GM12874 (cell line): ENCODE data around the gene AGAP1.

Experiments used
- TF ChIP-seq, protein P1 (sequence below): IDR thresholded peaks from 2 replicates; pipeline ENCODE4 v1.5.1; 2011; ENCODE audit warnings: low read depth, mild to moderate bottlenecking, control low read depth, low read length, moderate library complexity; ENCODE audit not compliant: insufficient read depth

The AGAP1 gene

DNA sequence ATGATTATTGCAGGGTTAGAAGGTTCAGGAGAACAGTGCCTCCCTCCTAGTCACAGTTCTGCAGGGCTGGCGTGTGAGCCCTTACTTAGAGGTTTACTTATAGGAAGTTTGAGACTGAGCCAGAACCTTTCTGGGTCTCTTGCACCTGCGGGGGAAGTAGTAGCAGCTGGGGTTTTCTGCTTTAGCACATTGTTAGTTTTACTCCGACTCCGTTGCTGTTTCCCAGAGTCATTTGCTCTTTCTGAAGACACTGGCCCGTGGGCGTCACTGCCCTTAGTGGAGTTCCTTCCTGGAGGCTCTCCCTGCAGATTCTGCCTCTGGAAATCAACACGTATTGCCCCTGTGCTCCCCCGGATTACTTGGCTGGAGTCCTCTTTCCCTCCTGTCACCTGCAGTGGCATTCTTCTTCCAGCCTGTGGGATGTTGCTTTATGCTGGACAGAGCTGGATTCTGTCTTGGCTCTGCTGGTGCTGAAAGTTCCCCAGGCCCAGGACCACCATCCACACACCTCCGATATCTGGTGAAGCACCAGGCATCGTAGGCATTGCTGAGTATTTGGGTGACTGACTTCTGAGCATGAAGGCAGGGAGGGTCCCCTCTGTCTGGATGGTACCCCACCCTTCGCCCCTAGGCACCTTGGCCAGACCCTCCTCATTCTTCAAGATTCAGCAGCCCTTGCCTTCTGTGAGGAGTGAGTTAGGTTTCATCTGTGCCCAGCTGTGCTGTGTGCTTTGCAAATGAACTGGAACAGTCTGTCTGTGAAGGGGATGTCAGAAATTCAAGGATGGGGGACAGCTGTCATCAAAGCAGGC, 51.7 kb downstream of the AGAP1 start:
- TF ChIP-seq, protein P1, sequence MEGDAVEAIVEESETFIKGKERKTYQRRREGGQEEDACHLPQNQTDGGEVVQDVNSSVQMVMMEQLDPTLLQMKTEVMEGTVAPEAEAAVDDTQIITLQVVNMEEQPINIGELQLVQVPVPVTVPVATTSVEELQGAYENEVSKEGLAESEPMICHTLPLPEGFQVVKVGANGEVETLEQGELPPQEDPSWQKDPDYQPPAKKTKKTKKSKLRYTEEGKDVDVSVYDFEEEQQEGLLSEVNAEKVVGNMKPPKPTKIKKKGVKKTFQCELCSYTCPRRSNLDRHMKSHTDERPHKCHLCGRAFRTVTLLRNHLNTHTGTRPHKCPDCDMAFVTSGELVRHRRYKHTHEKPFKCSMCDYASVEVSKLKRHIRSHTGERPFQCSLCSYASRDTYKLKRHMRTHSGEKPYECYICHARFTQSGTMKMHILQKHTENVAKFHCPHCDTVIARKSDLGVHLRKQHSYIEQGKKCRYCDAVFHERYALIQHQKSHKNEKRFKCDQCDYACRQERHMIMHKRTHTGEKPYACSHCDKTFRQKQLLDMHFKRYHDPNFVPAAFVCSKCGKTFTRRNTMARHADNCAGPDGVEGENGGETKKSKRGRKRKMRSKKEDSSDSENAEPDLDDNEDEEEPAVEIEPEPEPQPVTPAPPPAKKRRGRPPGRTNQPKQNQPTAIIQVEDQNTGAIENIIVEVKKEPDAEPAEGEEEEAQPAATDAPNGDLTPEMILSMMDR, result no peak

DNA sequence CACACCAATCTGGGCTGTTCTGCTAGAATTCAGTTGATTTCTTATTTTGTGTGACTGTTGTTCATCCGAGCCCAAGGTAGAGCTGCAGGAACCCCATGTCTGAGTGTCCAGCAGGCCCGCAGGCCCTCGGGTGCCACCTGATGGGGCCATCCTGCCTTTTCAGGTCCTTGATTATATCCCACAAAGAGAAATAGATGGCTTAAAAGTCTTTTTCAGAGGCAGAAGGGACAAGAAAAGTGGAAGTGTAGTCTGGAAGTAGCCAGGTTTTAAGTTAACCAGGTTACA, 52.2 kb downstream of the AGAP1 start:
- TF ChIP-seq, protein P1, result no peak

DNA sequence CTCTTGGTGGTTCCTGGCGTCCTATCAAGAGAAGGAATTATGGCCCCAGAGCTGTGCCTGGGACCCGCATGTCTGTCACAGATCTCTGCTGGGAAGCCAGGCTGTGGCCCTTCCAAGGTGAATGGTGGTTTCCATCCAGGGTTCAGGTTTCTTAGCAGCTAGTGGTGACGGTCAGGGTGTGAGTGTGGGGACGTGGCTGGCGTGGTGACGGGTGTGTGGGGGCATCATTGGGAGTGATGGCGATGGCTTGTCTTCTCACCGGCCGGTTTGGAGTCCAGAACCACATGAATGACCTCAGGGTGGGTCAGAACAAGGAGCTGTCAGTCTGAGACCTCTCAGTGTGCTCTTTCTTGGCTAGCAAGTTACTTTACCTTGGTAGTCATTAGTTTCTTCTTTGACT, 52.6 kb downstream of the AGAP1 start:
- TF ChIP-seq, protein P1, result no peak

DNA sequence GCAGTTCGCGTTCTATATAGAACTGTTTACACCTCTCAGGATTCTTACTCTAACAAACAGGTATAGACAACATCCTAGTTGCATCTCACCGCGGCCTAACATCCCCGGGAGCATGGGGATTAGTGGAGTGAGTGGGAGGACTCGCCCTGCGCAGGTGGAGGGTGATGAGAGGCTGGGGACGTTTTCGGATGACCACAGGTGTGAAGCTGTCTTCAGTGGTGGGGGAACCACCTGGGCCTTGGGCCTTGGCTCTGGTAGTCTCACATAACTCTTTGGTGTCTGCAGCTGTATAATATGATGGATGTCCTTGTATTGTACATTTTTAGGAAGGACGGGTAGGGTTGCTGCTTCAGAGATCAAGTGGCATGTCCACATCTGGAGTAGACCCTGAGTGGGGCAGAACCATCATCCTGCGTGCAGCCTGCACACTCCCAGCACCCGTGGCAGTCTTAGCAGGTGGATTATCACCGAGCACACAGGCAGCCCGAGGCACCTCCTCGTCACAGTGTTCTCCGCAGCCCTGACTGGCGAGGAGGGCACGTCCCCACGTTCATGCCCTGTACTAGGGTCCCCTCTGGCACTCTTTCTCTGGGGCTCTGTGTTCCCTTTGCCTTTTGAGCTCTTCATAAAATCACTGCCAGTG, 56.0 kb downstream of the AGAP1 start:
- TF ChIP-seq, protein P1, result no peak

DNA sequence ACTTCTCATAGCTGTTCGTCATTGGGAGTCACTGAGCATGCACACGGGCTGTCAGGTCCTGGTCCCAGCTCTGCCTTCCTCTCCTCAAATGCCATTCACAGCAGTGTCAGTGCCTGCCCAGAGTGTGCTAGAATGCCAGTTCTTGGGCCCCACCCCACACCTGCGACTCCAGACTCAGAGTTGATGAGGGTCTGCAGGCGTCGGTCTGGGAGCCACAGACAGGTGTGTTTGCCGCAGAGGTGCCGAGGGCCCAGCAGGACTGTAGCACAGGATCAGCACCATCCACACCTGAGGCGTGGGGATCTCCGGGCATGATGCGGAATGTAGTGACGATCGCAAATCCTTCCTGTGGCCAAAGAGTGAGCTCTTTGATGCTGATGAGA, 56.5 kb downstream of the AGAP1 start:
- TF ChIP-seq, protein P1, result no peak

DNA sequence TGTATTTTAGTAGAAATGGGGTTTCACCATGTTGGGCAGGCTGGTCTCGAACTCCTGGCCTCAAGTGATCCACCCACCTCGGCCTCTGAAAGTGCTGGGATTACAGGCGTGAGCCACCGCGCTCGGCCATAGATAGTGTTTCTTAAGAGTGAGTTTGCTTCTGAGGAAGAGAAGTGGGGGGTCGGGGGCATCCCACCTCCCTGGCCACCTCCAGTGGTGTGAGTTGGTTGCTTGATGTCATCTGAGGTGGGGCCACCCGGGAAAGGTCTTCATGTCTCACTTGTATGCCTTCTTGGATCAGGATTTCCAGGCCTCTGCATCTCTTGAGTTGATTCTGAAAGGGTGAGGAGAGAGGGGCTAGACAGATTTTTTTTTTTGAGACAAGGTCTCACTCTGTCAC, 57.1 kb downstream of the AGAP1 start:
- TF ChIP-seq, protein P1, result no peak

DNA sequence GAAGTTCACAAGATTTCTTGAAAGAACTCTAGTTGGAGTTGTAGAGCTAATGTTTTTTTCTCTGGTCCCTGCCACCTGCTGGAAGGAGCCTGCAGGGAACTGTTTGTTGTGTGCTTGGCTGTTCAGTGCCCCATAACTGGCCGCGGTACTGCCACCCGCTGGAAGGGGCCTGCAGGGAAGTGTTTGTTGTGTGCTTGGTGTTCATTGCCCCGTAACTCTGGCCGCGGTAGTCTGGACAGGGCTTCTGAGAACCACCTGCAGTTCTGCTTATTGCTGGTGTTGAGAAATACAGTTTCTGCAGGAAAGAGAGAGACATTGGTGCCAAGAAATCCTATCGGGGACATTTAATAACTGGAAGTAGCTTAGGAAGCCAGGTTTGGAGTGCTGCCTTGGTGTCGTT, 58.1 kb downstream of the AGAP1 start:
- TF ChIP-seq, protein P1, result peak; percentile 29; the same call in 1 of the 2 replicates
